ENCODE results near the gene VCX2. TPM values are rescaled to one million over a fixed set of nuclear protein-coding genes. Genes with fewer than 3 reads are reported as not detected.

The VCX2 gene
- total RNA-seq, result not detected in 2 replicates

GRCh38 chrX:8171169-8171568 lies at the start of gene VCX2:
TSS of gene VCX2 (minus strand) at chrX:8171267. CDS start at chrX:8170643, 624 bp downstream.

Other genes with a start within 250 kb of the VCX2 start
- 17.8 and 41.4 TPM in 2 replicates for gene PNPLA4, start 243.9 kb downstream of the VCX2 start, total RNA-seq

All from nasal cavity respiratory epithelium epithelial cell of viscerocranial mucosa (primary cell).